Caco-2 (cell line): ENCODE results near the gene COL5A2. TPM values are rescaled to one million over a fixed set of nuclear protein-coding genes. Genes with fewer than 3 reads are reported as not detected.

ENCODE experiments used
- BruUV-seq: library from RNA; stranded (reverse); fragments of 400-500 nt; replicated peaks from 2 replicates; lab custom pipeline; 2021; lab: Mats Ljungman, UMichigan
- CTCF ChIA-PET: fragments of 300-600 bp; sonication (Branson Sonifier 250); formaldehyde crosslinking; loops from one replicate; lab custom pipeline; 2022; ENCODE audit warnings: antibody characterized with exemption; lab: Charles Lee
- POLR2A ChIA-PET: fragments of 300-600 bp; sonication (Branson Sonifier 250); formaldehyde crosslinking; loops from one replicate; lab custom pipeline; 2022; ENCODE audit warnings: antibody characterized with exemption; lab: Charles Lee
- DNase-seq, 2 experiments: peaks; one replicate each; pipeline versions ENCODE4 v3.0.0 to v3.0.0-alpha.2; 2020 to 2022
- H3K27me3 ChIP-seq: replicated peaks from 2 replicates; pipeline ENCODE4 v1.6.0; 2011; ENCODE audit warnings: low read length; ENCODE audit not compliant: control insufficient read depth, insufficient read depth
- H3K36me3 ChIP-seq: 2 replicates; pipeline ENCODE4 v1.5.1; 2011; ENCODE audit warnings: low read length; ENCODE audit not compliant: control insufficient read depth, insufficient read depth
- H3K4me1 ChIP-seq: fragments of 250-450 bp; sonication (Bioruptor Pico); 2 replicates; pipeline ENCODE4 v1.5.1; 2020; ENCODE audit warnings: mild to moderate bottlenecking
- H3K4me3 ChIP-seq: 2 replicates; pipeline ENCODE4 v1.5.1; 2011; ENCODE audit warnings: low read depth, mild to moderate bottlenecking, control low read depth, low read length
- H3K9me3 ChIP-seq: fragments of 250-450 bp; sonication (Bioruptor Pico); 2 replicates; pipeline ENCODE4 v1.5.1; 2020; ENCODE audit warnings: mild to moderate bottlenecking, moderate library complexity
- H3K27ac Mint-ChIP-seq: one replicate; pipeline ENCODE4 v1.8.0; 2022; ENCODE audit warnings: mixed read lengths; ENCODE audit not compliant: unreplicated experiment
- H3K27me3 Mint-ChIP-seq: one replicate; pipeline ENCODE4 v1.8.0; 2022; ENCODE audit warnings: mixed read lengths; ENCODE audit not compliant: insufficient read depth, unreplicated experiment
- H3K36me3 Mint-ChIP-seq: one replicate; pipeline ENCODE4 v1.8.0; 2022; ENCODE audit warnings: mild to moderate bottlenecking, mixed read lengths; ENCODE audit not compliant: insufficient read depth, unreplicated experiment
- H3K4me1 Mint-ChIP-seq: one replicate; pipeline ENCODE4 v1.8.0; 2022; ENCODE audit warnings: low read depth, mixed read lengths; ENCODE audit not compliant: unreplicated experiment
- H3K4me3 Mint-ChIP-seq: one replicate; pipeline ENCODE4 v1.8.0; 2022; ENCODE audit warnings: mild to moderate bottlenecking, moderate library complexity, mixed read lengths; ENCODE audit not compliant: unreplicated experiment
- H3K9me3 Mint-ChIP-seq: one replicate; pipeline ENCODE4 v1.8.0; 2022; ENCODE audit warnings: mixed read lengths; ENCODE audit not compliant: unreplicated experiment
- CTCF ChIP-seq, 2 experiments: fragments of 200-600 bp in 1 of 2; IDR thresholded peaks; 1 replicate in 1 of 2; 2 replicates in 1 of 2; pipeline versions ENCODE4 v1.5.1 to v1.8.0; 2011 to 2022; ENCODE audit warnings: antibody characterized with exemption in 1 of 2, control low read depth in 1 of 2, inconsistent platforms in 1 of 2, low read depth in 1 of 2, low read length in 1 of 2, mild to moderate bottlenecking in 1 of 2, moderate library complexity in 1 of 2; ENCODE audit not compliant: insufficient read depth in 1 of 2, severe bottlenecking in 1 of 2, unreplicated experiment in 1 of 2
- intact Hi-C: fragments of 100-400 bp; cut with micrococcal nuclease; formaldehyde crosslinking; loops from one replicate; pipeline ENCODE4 v1.10.0; 2022; ENCODE audit not compliant: unreplicated experiment
- total RNA-seq: library from RNA; stranded (reverse); gene quantifications from 2 replicates; pipeline ENCODE4 v1.2.3, GENCODE V29; 2022

Gene COL5A2
- total RNA-seq, 1 experiment from 2014 or later, result 244 TPM

GRCh38 chr2:189097934-189098333 is 81.6 kb downstream of the COL5A2 start:
- no peak overlapping the region for H3K27ac Mint-ChIP-seq

GRCh38 chr2:189096769-189097447 is 82.7 kb downstream of the COL5A2 start:
- Mint-ChIP-seq H3K9me3 (no peaks in the 10 kb centered on the region), H3K27me3 (no peaks in the 10 kb centered on the region), H3K27ac (peak overlapping the region; percentile 70), H3K36me3 (peaks cover 12% of the 10 kb centered on the region), H3K4me1 (peaks cover 21% of the 10 kb centered on the region), H3K4me3 (no peak overlapping the region)
- H3K36me3 ChIP-seq, result no peaks in the 10 kb centered on the region
- DNase-seq, result peak in 1 of 2 experiments; percentile 52
- ChIA-PET POLR2A (no interaction called here), CTCF (interaction anchor here (0.8 to 1.0 kb wide), 2 partner anchors 46 to 316 kb away, joined by 3 to 4 read pairs; no protein-coding TSS in a partner anchor)
- no TSS peak for BruUV-seq
- intact Hi-C loops, result loop anchor here (10.0 kb wide), 1 partner anchor 572 kb away; no protein-coding TSS in a partner anchor
- peaks cover 19% of the 10 kb centered on the region for H3K4me1 ChIP-seq
- H3K4me3 ChIP-seq, result no peak overlapping the region
- TF ChIP-seq CTCF (IDR thresholded peaks at IDR 0.05; ENCODE audit: insufficient read depth in 1 of 2, low read depth in 1 of 2, low read length in 1 of 2, severe bottlenecking in 1 of 2, unreplicated experiment in 1 of 2), result no peak
- H3K27me3 ChIP-seq, result no peaks in the 10 kb centered on the region
- no peaks in the 10 kb centered on the region for H3K9me3 ChIP-seq

More at GRCh38 chr2:189097934-189098333, 81.6 kb downstream of the COL5A2 start:
- TF ChIP-seq CTCF (IDR thresholded peaks at IDR 0.05; ENCODE audit: insufficient read depth in 1 of 2, low read depth in 1 of 2, low read length in 1 of 2, severe bottlenecking in 1 of 2, unreplicated experiment in 1 of 2), result no peak
- no peak for DNase-seq
- Histone ChIP-seq H3K4me3 (no peak overlapping the region), H3K4me1 (peaks cover 19% of the 10 kb centered on the region), H3K9me3 (no peaks in the 10 kb centered on the region), H3K36me3 (no peaks in the 10 kb centered on the region), H3K27me3 (no peaks in the 10 kb centered on the region)
- Mint-ChIP-seq H3K4me3 (no peak overlapping the region), H3K9me3 (no peaks in the 10 kb centered on the region), H3K27me3 (no peaks in the 10 kb centered on the region), H3K4me1 (peaks cover 21% of the 10 kb centered on the region), H3K36me3 (peaks cover 12% of the 10 kb centered on the region)
- ChIA-PET CTCF (no interaction called here), POLR2A (no interaction called here)
- intact Hi-C loops, result loop anchor here (10.0 kb wide), 1 partner anchor 573 kb away; no protein-coding TSS in a partner anchor
- BruUV-seq, result no TSS peak

GRCh38 chr2:189095101-189095500 is 84.5 kb downstream of the COL5A2 start:
- no peaks in the 10 kb centered on the region for H3K27me3 ChIP-seq
- no TSS peak for BruUV-seq

More at GRCh38 chr2:189095101-189095500, 84.5 kb downstream of the COL5A2 start:
- Histone ChIP-seq H3K36me3 (no peaks in the 10 kb centered on the region), H3K9me3 (no peaks in the 10 kb centered on the region), H3K4me1 (peaks cover 19% of the 10 kb centered on the region), H3K4me3 (no peak overlapping the region)
- Mint-ChIP-seq H3K4me1 (peaks cover 21% of the 10 kb centered on the region), H3K27me3 (no peaks in the 10 kb centered on the region), H3K36me3 (peaks cover 18% of the 10 kb centered on the region), H3K9me3 (no peaks in the 10 kb centered on the region), H3K27ac (peak overlapping the region; percentile 18), H3K4me3 (no peak overlapping the region)
- intact Hi-C loops, result loop anchor here (10.0 kb wide), 1 partner anchor 570 kb away; no protein-coding TSS in a partner anchor
- ChIA-PET POLR2A (no interaction called here), CTCF (interaction anchor here (1.0 kb wide), 1 partner anchor 192 kb away, joined by 9 read pairs; no protein-coding TSS in a partner anchor)
- DNase-seq, result no peak
- no peak for TF ChIP-seq CTCF (IDR thresholded peaks at IDR 0.05; ENCODE audit: insufficient read depth in 1 of 2, low read depth in 1 of 2, low read length in 1 of 2, severe bottlenecking in 1 of 2, unreplicated experiment in 1 of 2)
